Uterus (tissue), 4 donors: Measurements from ENCODE around the gene KDM2B. TPM values are rescaled to one million over a fixed set of nuclear protein-coding genes. Genes with fewer than 3 reads are reported as not detected.

ENCODE experiments used
- DNase-seq, 2 donors: peaks; one replicate each; pipeline ENCODE4 v3.0.0-alpha.2; 2019 to 2020
- H3K27ac ChIP-seq, 2 donors: fragments of 200-600 bp; sonication (generic); 1 replicate in 1 of 2; 2 replicates in 1 of 2; pipeline ENCODE4 v1.5.1; 2016 to 2018
- H3K27me3 ChIP-seq, 2 donors: fragments of 200-600 bp; sonication (generic); one replicate each; pipeline ENCODE4 v1.5.1; 2018 to 2019; ENCODE audit warnings: control low read depth in 1 of 2
- H3K36me3 ChIP-seq, 2 donors: fragments of 200-600 bp; sonication (generic); one replicate each; pipeline ENCODE4 v1.5.1; 2019; ENCODE audit warnings: control low read depth in 1 of 2
- H3K4me1 ChIP-seq, 2 donors: fragments of 200-600 bp; sonication (generic); one replicate each; pipeline ENCODE4 v1.5.1; 2018 to 2019; ENCODE audit warnings: control low read depth in 1 of 2
- H3K4me3 ChIP-seq, 2 donors: fragments of 200-600 bp; sonication (generic); 1 replicate in 1 of 2; 2 replicates in 1 of 2; pipeline ENCODE4 v1.5.1; 2018 to 2019; ENCODE audit warnings: mild to moderate bottlenecking in 1 of 2
- H3K9me3 ChIP-seq, 2 donors: fragments of 200-600 bp; sonication (generic); one replicate each; pipeline ENCODE4 v1.5.1; 2019; ENCODE audit warnings: control low read depth in 1 of 2
- CTCF ChIP-seq, 4 experiments: fragments of 200-600 bp in 2 of 4; fragments of 450-650 bp in 2 of 4; sonication (generic) in 2 of 4; IDR thresholded peaks; one replicate each; pipeline ENCODE4 v1.5.1; 2016 to 2019; ENCODE audit warnings: antibody characterized with exemption in 4 of 4, mild to moderate bottlenecking in 2 of 4, moderate library complexity in 1 of 4
- POLR2A ChIP-seq, 2 donors: fragments of 450-650 bp; IDR thresholded peaks; one replicate each; pipeline ENCODE4 v1.6.1; 2016; ENCODE audit warnings: antibody characterized with exemption in 2 of 2, mild to moderate bottlenecking in 1 of 2, moderate library complexity in 1 of 2
- intact Hi-C: fragments of 100-400 bp; cut with DNase I; formaldehyde crosslinking; loops from one replicate; pipeline ENCODE4 v1.15.1; 2023; ENCODE audit warnings: low total_unique reads
- total RNA-seq, 4 donors: library from RNA; depleted of rRNA in 3 of 4; stranded (reverse); fragments of >200 nt in 3 of 4; gene quantifications; one replicate each; pipeline versions ENCODE4 v1.1.0 to v1.2.4, GENCODE V29; 2014 to 2023
- donor health status: DM: yes; HTN: yes; CAD: no.

KDM2B gene
- total RNA-seq, 4 donors from 2014 or later: 6.1 to 78.0 (median 19.8) TPM

GRCh38 chr12:121413917-121414316 lies 166.9 kb downstream of the KDM2B start:
- Histone ChIP-seq H3K36me3 (no peaks in the 10 kb centered on the region), H3K4me1 (no peaks in the 10 kb centered on the region), H3K27me3 (no peaks in the 10 kb centered on the region), H3K4me3 (no peak overlapping the region), H3K27ac (no peak overlapping the region), H3K9me3 (no peaks in the 10 kb centered on the region)
- no peak for DNase-seq
- no peak for TF ChIP-seq CTCF (IDR thresholded peaks at IDR 0.05)
- TF ChIP-seq POLR2A (IDR thresholded peaks at IDR 0.05): no peak
- intact Hi-C loops: no loop called here

- Histone ChIP-seq H3K27ac (no peak overlapping the region), H3K9me3 (no peaks in the 10 kb centered on the region), H3K4me1 (no peaks in the 10 kb centered on the region), H3K27me3 (no peaks in the 10 kb centered on the region), H3K4me3 (no peak overlapping the region), H3K36me3 (no peaks in the 10 kb centered on the region)
- intact Hi-C loops: no loop called here
- no peak for DNase-seq
- no peak for TF ChIP-seq POLR2A (IDR thresholded peaks at IDR 0.05)
- TF ChIP-seq CTCF (IDR thresholded peaks at IDR 0.05): no peak
These were observed 175.6 kb downstream of the KDM2B start for GRCh38 chr12:121405211-121405610.

DNA sequence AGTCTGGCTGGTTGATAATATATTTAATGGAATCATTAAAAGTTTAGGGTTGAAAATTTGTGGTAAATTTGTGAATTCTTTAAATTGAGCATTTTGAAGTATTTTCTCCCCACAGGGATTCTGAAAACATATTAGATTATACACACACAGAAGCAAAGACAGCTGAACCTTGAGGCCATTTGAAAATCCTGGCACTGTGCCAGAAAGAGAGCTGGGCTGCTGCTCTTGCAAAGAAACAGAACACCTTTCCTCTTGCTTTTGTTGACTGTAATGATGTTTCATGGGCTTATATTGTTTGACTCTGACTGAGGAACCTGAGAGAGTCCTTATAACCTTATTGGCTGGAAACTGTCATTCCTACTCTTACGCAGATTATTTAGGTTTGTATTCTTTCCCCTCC lies 176.1 kb downstream of the KDM2B start:
- H3K4me1 ChIP-seq: no peaks in the 10 kb centered on the region
- DNase-seq: no peak
- no peak overlapping the region for H3K27ac ChIP-seq
- H3K4me3 ChIP-seq: no peak overlapping the region
- no peaks in the 10 kb centered on the region for H3K36me3 ChIP-seq
- intact Hi-C loops: no loop called here
- H3K27me3 ChIP-seq: no peaks in the 10 kb centered on the region
- no peak for TF ChIP-seq POLR2A (IDR thresholded peaks at IDR 0.05)
- TF ChIP-seq CTCF (IDR thresholded peaks at IDR 0.05): no peak
- no peaks in the 10 kb centered on the region for H3K9me3 ChIP-seq

GRCh38 chr12:121403721-121404120 lies 177.1 kb downstream of the KDM2B start:
- no peaks in the 10 kb centered on the region for H3K4me1 ChIP-seq
- no peak overlapping the region for H3K27ac ChIP-seq
- no peaks in the 10 kb centered on the region for H3K27me3 ChIP-seq
- H3K9me3 ChIP-seq: no peaks in the 10 kb centered on the region
- intact Hi-C loops: no loop called here
- no peak for TF ChIP-seq POLR2A (IDR thresholded peaks at IDR 0.05)
- TF ChIP-seq CTCF (IDR thresholded peaks at IDR 0.05): no peak
- H3K4me3 ChIP-seq: no peak overlapping the region
- no peak for DNase-seq
- no peaks in the 10 kb centered on the region for H3K36me3 ChIP-seq

DNA sequence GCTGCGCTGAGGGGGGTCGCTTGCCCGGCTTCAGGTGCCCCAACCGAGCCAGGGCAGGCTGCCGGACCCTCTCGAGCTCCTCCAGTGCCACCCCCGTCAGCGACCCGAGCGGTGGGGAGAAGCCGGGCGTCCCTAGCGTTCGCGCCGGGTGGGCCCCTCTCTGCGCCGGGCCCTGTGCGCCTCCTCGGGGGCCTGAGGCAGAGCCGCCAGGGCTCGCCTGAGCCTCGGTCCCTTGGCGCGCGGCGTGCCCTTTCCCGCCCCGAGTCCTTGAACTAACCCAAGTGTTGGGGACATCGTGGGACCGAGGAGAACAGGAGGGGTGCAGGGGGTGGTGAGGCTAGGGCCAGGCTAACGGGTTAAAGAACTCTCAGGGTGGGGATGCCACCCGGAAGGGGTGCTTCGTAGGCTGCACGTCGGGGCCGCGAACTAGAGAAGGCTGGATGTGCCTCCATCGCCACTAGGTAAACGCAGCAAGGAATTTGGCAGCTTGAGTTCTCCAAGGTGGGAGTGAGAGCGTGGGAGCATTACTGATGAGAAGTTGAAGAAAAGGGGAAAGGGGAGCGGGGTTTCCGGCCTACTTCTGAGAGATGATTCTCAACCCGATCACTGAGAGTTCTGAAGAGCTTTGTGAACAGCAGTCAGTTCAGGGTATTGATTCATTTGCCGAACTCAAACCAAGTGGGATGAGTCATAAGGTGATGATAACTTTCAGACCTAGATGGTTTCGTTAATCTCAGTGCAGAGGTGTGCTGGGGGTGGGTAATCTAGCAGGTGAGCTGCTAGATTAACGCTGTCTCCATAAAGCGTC lies 180.3 kb downstream of the KDM2B start:
- no peaks in the 10 kb centered on the region for H3K27me3 ChIP-seq
- no peaks in the 10 kb centered on the region for H3K4me1 ChIP-seq
- peak in 1 of 4 experiments; percentile 8 for TF ChIP-seq CTCF (IDR thresholded peaks at IDR 0.05)
- TF ChIP-seq POLR2A (IDR thresholded peaks at IDR 0.05): no peak
- intact Hi-C loops: no loop called here
- DNase-seq: peak in 1 of 2 donors; percentile 33
- H3K9me3 ChIP-seq: no peaks in the 10 kb centered on the region
- H3K4me3 ChIP-seq: peak overlapping the region; percentile 76 to 93
- no peaks in the 10 kb centered on the region for H3K36me3 ChIP-seq
- peak overlapping the region; percentile 76 to 92 for H3K27ac ChIP-seq
